Astrocyte (in vitro differentiated cells and primary cell): ENCODE data around the gene MYL6.

Source experiments
- CTCF ChIP-seq: IDR thresholded peaks from 2 replicates; pipeline ENCODE4 v1.5.1; 2011; ENCODE audit warnings: low read depth, mild to moderate bottlenecking, inconsistent platforms, low read length, moderate library complexity; ENCODE audit not compliant: insufficient read depth
- EZH2 ChIP-seq: IDR thresholded peaks from 2 replicates; pipeline ENCODE4 v1.6.1; 2012; ENCODE audit warnings: mild to moderate bottlenecking, low read length, inconsistent platforms; ENCODE audit not compliant: insufficient read depth

GRCh38 chr12:56145217-56145616, 12.9 kb upstream of the MYL6 start:
- TF ChIP-seq CTCF (no peak), EZH2 (no peak)
